IMR-90 (cell line): ENCODE data around the gene THSD7B. TPM values are rescaled to one million over a fixed set of nuclear protein-coding genes. Genes with fewer than 3 reads are reported as not detected.

Experiments
- ATAC-seq: fragments of 200-7000 bp; cut with Tn5 transposase; 2 replicates; pipeline ENCODE4 v1.9.1; 2020; ENCODE audit warnings: low read depth, mild to moderate bottlenecking, moderate library complexity
- BruUV-seq: library from RNA; stranded (reverse); fragments of 400-500 nt; replicated peaks from 2 replicates; lab custom pipeline; 2021; lab: Mats Ljungman, UMichigan
- CTCF ChIA-PET: fragments of 300-600 bp; formaldehyde crosslinking; extraction: SDS; loops from one replicate; lab custom pipeline; 2021; ENCODE audit warnings: antibody characterized with exemption; lab: Yijun Ruan, JAX
- POLR2A ChIA-PET: fragments of 300-600 bp; sonication (Branson Sonifier 250); formaldehyde crosslinking; loops from one replicate; lab custom pipeline; 2022; ENCODE audit warnings: antibody characterized with exemption; ENCODE audit not compliant: unreplicated experiment; lab: Charles Lee
- DNase-seq: peaks from one replicate; pipeline ENCODE4 v3.0.0; 2013
- H2AFZ ChIP-seq: replicated peaks from 2 replicates; pipeline ENCODE3; 2013; ENCODE audit warnings: low read length, mild to moderate bottlenecking; ENCODE audit not compliant: poor library complexity
- H2AK5ac ChIP-seq: 2 replicates; pipeline ENCODE4 v1.6.1; 2013; ENCODE audit warnings: low read depth, low read length, inconsistent platforms
- H2AK9ac ChIP-seq: replicated peaks from 2 replicates; pipeline ENCODE3; 2013; ENCODE audit warnings: mild to moderate bottlenecking, low read depth, low read length, moderate library complexity; ENCODE audit not compliant: poor library complexity
- H2BK120ac ChIP-seq: 2 replicates; pipeline ENCODE4 v1.6.1; 2013; ENCODE audit warnings: low read depth, low read length, inconsistent platforms
- H2BK15ac ChIP-seq: 3 replicates; pipeline ENCODE4 v1.6.1; 2013; ENCODE audit warnings: low read depth, low read length, inconsistent platforms
- H2BK20ac ChIP-seq: 2 replicates; pipeline ENCODE4 v1.6.1; 2013; ENCODE audit warnings: low read depth, mild to moderate bottlenecking, inconsistent platforms, low read length, moderate library complexity
- H2BK5ac ChIP-seq: 2 replicates; pipeline ENCODE4 v1.6.1; 2013; ENCODE audit warnings: mild to moderate bottlenecking, low read depth, low read length, inconsistent platforms; ENCODE audit not compliant: poor library complexity, severe bottlenecking
- H3K14ac ChIP-seq: replicated peaks from 2 replicates; pipeline ENCODE4 v1.6.1; 2013; ENCODE audit warnings: low read depth, low read length, inconsistent platforms
- H3K18ac ChIP-seq: 2 replicates; pipeline ENCODE4 v1.6.1; 2013; ENCODE audit warnings: low read depth, low read length, control low read depth
- H3K23ac ChIP-seq: 2 replicates; pipeline ENCODE4 v1.6.1; 2013; ENCODE audit warnings: low read depth, low read length, inconsistent platforms
- H3K27ac ChIP-seq: 2 replicates; pipeline ENCODE4 v1.5.1; 2013; ENCODE audit warnings: mild to moderate bottlenecking, control low read depth, low read length; ENCODE audit not compliant: insufficient read depth
- H3K27me3 ChIP-seq: 2 replicates; pipeline ENCODE4 v1.6.1; 2013; ENCODE audit warnings: low read length; ENCODE audit not compliant: control insufficient read depth, insufficient read depth
- H3K36me3 ChIP-seq: 2 replicates; pipeline ENCODE4 v1.6.1; 2013; ENCODE audit warnings: low read length, mixed read lengths; ENCODE audit not compliant: control insufficient read depth, insufficient read depth
- H3K4ac ChIP-seq: 2 replicates; pipeline ENCODE4 v1.6.1; 2013; ENCODE audit warnings: low read depth, low read length, inconsistent platforms
- H3K4me1 ChIP-seq: 2 replicates; pipeline ENCODE4 v1.6.1; 2013; ENCODE audit warnings: low read length, mixed read lengths; ENCODE audit not compliant: control insufficient read depth, insufficient read depth
- H3K4me2 ChIP-seq: 2 replicates; pipeline ENCODE4 v1.6.1; 2013; ENCODE audit warnings: low read depth, mild to moderate bottlenecking, control low read depth, low read length, moderate library complexity
- H3K4me3 ChIP-seq: 2 replicates; pipeline ENCODE4 v1.5.1; 2013; ENCODE audit warnings: low read depth, mild to moderate bottlenecking, control low read depth, low read length, moderate library complexity; ENCODE audit not compliant: insufficient read depth
- H3K56ac ChIP-seq: 2 replicates; pipeline ENCODE4 v1.6.1; 2013; ENCODE audit warnings: low read length, inconsistent platforms; ENCODE audit not compliant: insufficient read depth; ENCODE audit errors: extremely low read depth
- H3K79me1 ChIP-seq, 2 experiments: 2 replicates each; pipeline ENCODE4 v1.6.1; 2013; ENCODE audit warnings: low read length in 2 of 2, inconsistent platforms in 1 of 2, low read depth in 1 of 2
- H3K9ac ChIP-seq: 2 replicates; pipeline ENCODE4 v1.6.1; 2013; ENCODE audit warnings: low read depth, low read length, control low read depth
- H3K9me1 ChIP-seq: 2 replicates; pipeline ENCODE4 v1.6.1; 2013; ENCODE audit warnings: low read length, inconsistent platforms; ENCODE audit not compliant: insufficient read depth
- H3K9me3 ChIP-seq: 2 replicates; pipeline ENCODE4 v1.6.1; 2013; ENCODE audit warnings: low read length; ENCODE audit not compliant: control insufficient read depth, insufficient read depth
- H4K20me1 ChIP-seq: 2 replicates; pipeline ENCODE4 v1.6.1; 2013; ENCODE audit warnings: low read length, inconsistent platforms; ENCODE audit not compliant: insufficient read depth
- H4K5ac ChIP-seq: 2 replicates; pipeline ENCODE4 v1.6.1; 2013; ENCODE audit warnings: mild to moderate bottlenecking, low read depth, low read length, control low read depth
- H4K8ac ChIP-seq, 2 experiments: 2 replicates each; pipeline ENCODE4 v1.6.1; 2013; ENCODE audit warnings: low read depth in 2 of 2, low read length in 2 of 2, control low read depth in 1 of 2, inconsistent platforms in 1 of 2
- H4K91ac ChIP-seq: 2 replicates; pipeline ENCODE4 v1.6.1; 2013; ENCODE audit warnings: low read depth, low read length, inconsistent platforms; ENCODE audit not compliant: insufficient read depth
- BHLHE40 ChIP-seq: fragments of 150-350 bp; IDR thresholded peaks from 2 replicates; pipeline ENCODE4 v1.6.1; 2016; ENCODE audit warnings: mild to moderate bottlenecking, low read depth, low read length
- CEBPB ChIP-seq: IDR thresholded peaks from 2 replicates; pipeline ENCODE4 v1.6.1; 2012; ENCODE audit warnings: low read depth, low read length, improper control_type of control experiment
- CHD1 ChIP-seq: IDR thresholded peaks from 2 replicates; pipeline ENCODE4 v1.6.1; 2012; ENCODE audit warnings: low read depth, low read length, improper control_type of control experiment
- FOS ChIP-seq: fragments of 150-350 bp; IDR thresholded peaks from 2 replicates; pipeline ENCODE4 v1.6.1; 2016; ENCODE audit warnings: low read depth, low read length
- MAFK ChIP-seq: IDR thresholded peaks from 2 replicates; pipeline ENCODE4 v1.6.1; 2012; ENCODE audit warnings: low read depth, low read length, improper control_type of control experiment
- MAZ ChIP-seq: IDR thresholded peaks from 2 replicates; pipeline ENCODE4 v1.6.1; 2012; ENCODE audit warnings: low read depth, mild to moderate bottlenecking, low read length, improper control_type of control experiment, moderate library complexity, borderline replicate concordance
- MXI1 ChIP-seq: IDR thresholded peaks from 2 replicates; pipeline ENCODE4 v1.6.1; 2012; ENCODE audit warnings: low read depth, mild to moderate bottlenecking, low read length, moderate library complexity, borderline replicate concordance
- NFE2L2 ChIP-seq: fragments of 150-350 bp; IDR thresholded peaks from 2 replicates; pipeline ENCODE4 v1.6.1; 2016; ENCODE audit warnings: low read depth, mild to moderate bottlenecking, low read length
- POLR2A ChIP-seq: IDR thresholded peaks from 2 replicates; pipeline ENCODE4 v1.6.1; 2012; ENCODE audit warnings: mild to moderate bottlenecking, low read depth, low read length
- RAD21 ChIP-seq: IDR thresholded peaks from 2 replicates; pipeline ENCODE4 v1.6.1; 2012; ENCODE audit warnings: low read length, improper control_type of control experiment
- RCOR1 ChIP-seq: IDR thresholded peaks from 2 replicates; pipeline ENCODE4 v1.6.1; 2012; ENCODE audit warnings: mild to moderate bottlenecking, low read length, improper control_type of control experiment; ENCODE audit not compliant: insufficient replicate concordance
- RFX5 ChIP-seq: IDR thresholded peaks from 2 replicates; pipeline ENCODE4 v1.8.0; 2012; ENCODE audit warnings: low read depth, mild to moderate bottlenecking, low read length, moderate library complexity
- SMC3 ChIP-seq: fragments of 150-350 bp; IDR thresholded peaks from 2 replicates; pipeline ENCODE4 v1.6.1; 2016; ENCODE audit warnings: low read depth, mild to moderate bottlenecking, antibody characterized with exemption, low read length, moderate library complexity
- WGBS, 2 experiments: methylation state at CpG; one replicate each; pipeline versions ENCODE4 v1.1.5 to v1.1.7; 2013; ENCODE audit warnings: missing lambda C conversion rate in 2 of 2; ENCODE audit not compliant: insufficient read length in 1 of 2; ENCODE audit errors: extremely low coverage in 2 of 2; 5-methylcytosine and 5-hydroxymethylcytosine counted together
- dilution Hi-C: fragments of 300-500 bp; cut with HindIII; formaldehyde crosslinking; loops from one replicate; pipeline ENCODE4 v1.14.3; 2018; ENCODE audit warnings: low sequenced_read_pairs; ENCODE audit not compliant: unreplicated experiment
- in situ Hi-C: fragments of 300-500 bp; cut with MboI; formaldehyde crosslinking; loops from 3 replicates; pipeline ENCODE4 v1.14.3; 2019; ENCODE audit warnings: low sequenced_read_pairs, inconsistent platforms, mixed read lengths
- intact Hi-C: fragments of 100-400 bp; cut with micrococcal nuclease; formaldehyde crosslinking; loops from 2 replicates; pipeline ENCODE4 v1.10.0; 2022
- polyA plus RNA-seq, 3 experiments: library from polyadenylated mRNA; depleted of rRNA; stranded (reverse); fragments of >200 nt; gene quantifications; 2 replicates each; pipeline ENCODE4 v1.2.3, GENCODE V29; 2012; ENCODE audit warnings: low replicate concordance in 1 of 3
- total RNA-seq: library from RNA; depleted of rRNA; stranded (reverse); fragments of >200 nt; gene quantifications from 2 replicates; pipeline ENCODE4 v1.2.3, GENCODE V29; 2012
- TF ChIP-seq, protein P1 (sequence below): fragments of 150-350 bp; IDR thresholded peaks from 2 replicates; pipeline ENCODE4 v1.6.1; 2016; ENCODE audit warnings: low read depth, mild to moderate bottlenecking, low read length, moderate library complexity, borderline replicate concordance
- TF ChIP-seq, protein P2 (sequence below): fragments of 150-350 bp; IDR thresholded peaks from 2 replicates; pipeline ENCODE4 v1.6.1; 2017; ENCODE audit warnings: mild to moderate bottlenecking, antibody characterized with exemption, low read length, low read depth
- TF ChIP-seq, protein P3 (sequence below): conservative IDR thresholded peaks from 2 replicates; pipeline ENCODE4 v1.5.1; 2012; ENCODE audit warnings: mild to moderate bottlenecking, low read depth, low read length, improper control_type of control experiment

The THSD7B gene
- total and polyA plus RNA-seq, 2 of the 4 experiments (the other 2 are of a cell fraction) = not detected

DNA sequence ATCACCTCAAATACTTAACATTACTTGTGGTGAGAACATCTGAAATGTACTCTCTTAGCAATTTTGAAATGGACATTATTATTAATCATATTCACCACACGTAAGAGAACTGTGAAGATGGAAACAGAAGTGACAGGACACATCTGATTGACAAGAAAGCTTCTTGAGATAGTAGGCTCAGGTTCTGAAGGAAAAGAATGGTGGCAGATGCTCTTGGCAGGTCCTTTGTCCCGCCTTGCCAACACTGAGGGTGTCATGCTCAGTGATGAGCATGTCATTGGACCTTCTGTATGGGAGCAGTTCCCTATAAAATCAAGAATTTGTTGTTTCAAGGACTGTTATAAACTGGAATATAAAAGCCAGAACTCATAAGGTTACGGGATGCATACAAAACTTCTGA, 428.1 kb downstream of the THSD7B start:
- Histone ChIP-seq H3K9me1 (no peaks in the 10 kb centered on the region), H2AK9ac (no peak overlapping the region), H4K91ac (no peak overlapping the region), H2BK120ac (no peak overlapping the region), H3K4me2 (no peak overlapping the region), H2AK5ac (no peak overlapping the region), H3K9ac (no peak overlapping the region), H3K79me1 (no peaks in the 10 kb centered on the region), H3K27ac (no peak overlapping the region), H3K36me3 (no peaks in the 10 kb centered on the region), H3K27me3 (no peaks in the 10 kb centered on the region), H3K9me3 (peaks cover 15% of the 10 kb centered on the region), H3K4me1 (no peaks in the 10 kb centered on the region), H3K14ac (no peak overlapping the region), H3K4me3 (no peak overlapping the region), H3K4ac (no peak overlapping the region), H4K20me1 (no peaks in the 10 kb centered on the region), H3K56ac (no peak overlapping the region), H2BK15ac (no peak overlapping the region), H2BK5ac (no peak overlapping the region), H3K18ac (no peak overlapping the region), H3K23ac (no peak overlapping the region), H4K8ac (no peak overlapping the region), H4K5ac (no peak overlapping the region), H2BK20ac (no peak overlapping the region), H2AFZ (no peak overlapping the region)
- POLR2A ChIA-PET = no interaction called here
- intact Hi-C loops = no loop called here
- dilution Hi-C loops = no loop called here
- DNase-seq = no peak
- BruUV-seq = no TSS peak
- TF ChIP-seq RFX5 = no peak
- TF ChIP-seq, protein P1, sequence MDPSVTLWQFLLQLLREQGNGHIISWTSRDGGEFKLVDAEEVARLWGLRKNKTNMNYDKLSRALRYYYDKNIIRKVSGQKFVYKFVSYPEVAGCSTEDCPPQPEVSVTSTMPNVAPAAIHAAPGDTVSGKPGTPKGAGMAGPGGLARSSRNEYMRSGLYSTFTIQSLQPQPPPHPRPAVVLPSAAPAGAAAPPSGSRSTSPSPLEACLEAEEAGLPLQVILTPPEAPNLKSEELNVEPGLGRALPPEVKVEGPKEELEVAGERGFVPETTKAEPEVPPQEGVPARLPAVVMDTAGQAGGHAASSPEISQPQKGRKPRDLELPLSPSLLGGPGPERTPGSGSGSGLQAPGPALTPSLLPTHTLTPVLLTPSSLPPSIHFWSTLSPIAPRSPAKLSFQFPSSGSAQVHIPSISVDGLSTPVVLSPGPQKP = no peak
- TF ChIP-seq BHLHE40 = no peak
- no peak for TF ChIP-seq MAZ
- TF ChIP-seq, protein P2, sequence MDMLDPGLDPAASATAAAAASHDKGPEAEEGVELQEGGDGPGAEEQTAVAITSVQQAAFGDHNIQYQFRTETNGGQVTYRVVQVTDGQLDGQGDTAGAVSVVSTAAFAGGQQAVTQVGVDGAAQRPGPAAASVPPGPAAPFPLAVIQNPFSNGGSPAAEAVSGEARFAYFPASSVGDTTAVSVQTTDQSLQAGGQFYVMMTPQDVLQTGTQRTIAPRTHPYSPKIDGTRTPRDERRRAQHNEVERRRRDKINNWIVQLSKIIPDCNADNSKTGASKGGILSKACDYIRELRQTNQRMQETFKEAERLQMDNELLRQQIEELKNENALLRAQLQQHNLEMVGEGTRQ = no peak
- TF ChIP-seq RCOR1 = no peak
- TF ChIP-seq SMC3 = no peak
- no peak for TF ChIP-seq CHD1
- TF ChIP-seq RAD21 = no peak
- TF ChIP-seq POLR2A = no peak
- TF ChIP-seq, protein P3, sequence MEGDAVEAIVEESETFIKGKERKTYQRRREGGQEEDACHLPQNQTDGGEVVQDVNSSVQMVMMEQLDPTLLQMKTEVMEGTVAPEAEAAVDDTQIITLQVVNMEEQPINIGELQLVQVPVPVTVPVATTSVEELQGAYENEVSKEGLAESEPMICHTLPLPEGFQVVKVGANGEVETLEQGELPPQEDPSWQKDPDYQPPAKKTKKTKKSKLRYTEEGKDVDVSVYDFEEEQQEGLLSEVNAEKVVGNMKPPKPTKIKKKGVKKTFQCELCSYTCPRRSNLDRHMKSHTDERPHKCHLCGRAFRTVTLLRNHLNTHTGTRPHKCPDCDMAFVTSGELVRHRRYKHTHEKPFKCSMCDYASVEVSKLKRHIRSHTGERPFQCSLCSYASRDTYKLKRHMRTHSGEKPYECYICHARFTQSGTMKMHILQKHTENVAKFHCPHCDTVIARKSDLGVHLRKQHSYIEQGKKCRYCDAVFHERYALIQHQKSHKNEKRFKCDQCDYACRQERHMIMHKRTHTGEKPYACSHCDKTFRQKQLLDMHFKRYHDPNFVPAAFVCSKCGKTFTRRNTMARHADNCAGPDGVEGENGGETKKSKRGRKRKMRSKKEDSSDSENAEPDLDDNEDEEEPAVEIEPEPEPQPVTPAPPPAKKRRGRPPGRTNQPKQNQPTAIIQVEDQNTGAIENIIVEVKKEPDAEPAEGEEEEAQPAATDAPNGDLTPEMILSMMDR = no peak
- TF ChIP-seq CEBPB = no peak
- no peak for TF ChIP-seq FOS
- no peak for TF ChIP-seq MXI1
- no peak for TF ChIP-seq NFE2L2
- TF ChIP-seq MAFK = no peak
- CTCF ChIA-PET = no interaction called here
- no peak for ATAC-seq
- no CpG with 5 or more reads among the region's 3 CpGs for WGBS, 2 experiments
- in situ Hi-C loops = no loop called here
